IMR-90 (cell line): ENCODE measurements around the gene CENPX.

Experiments used
- CTCF ChIP-seq: conservative IDR thresholded peaks from 2 replicates; pipeline ENCODE4 v1.5.1; 2012; ENCODE audit warnings: mild to moderate bottlenecking, low read depth, low read length, improper control_type of control experiment
- MAZ ChIP-seq: IDR thresholded peaks from 2 replicates; pipeline ENCODE4 v1.6.1; 2012; ENCODE audit warnings: low read depth, mild to moderate bottlenecking, low read length, improper control_type of control experiment, moderate library complexity, borderline replicate concordance
- NFE2L2 ChIP-seq: fragments of 150-350 bp; IDR thresholded peaks from 2 replicates; pipeline ENCODE4 v1.6.1; 2016; ENCODE audit warnings: low read depth, mild to moderate bottlenecking, low read length
- POLR2A ChIP-seq: IDR thresholded peaks from 2 replicates; pipeline ENCODE4 v1.6.1; 2012; ENCODE audit warnings: mild to moderate bottlenecking, low read depth, low read length
- RAD21 ChIP-seq: IDR thresholded peaks from 2 replicates; pipeline ENCODE4 v1.6.1; 2012; ENCODE audit warnings: low read length, improper control_type of control experiment
- RCOR1 ChIP-seq: IDR thresholded peaks from 2 replicates; pipeline ENCODE4 v1.6.1; 2012; ENCODE audit warnings: mild to moderate bottlenecking, low read length, improper control_type of control experiment; ENCODE audit not compliant: insufficient replicate concordance
- RFX5 ChIP-seq: IDR thresholded peaks from 2 replicates; pipeline ENCODE4 v1.8.0; 2012; ENCODE audit warnings: low read depth, mild to moderate bottlenecking, low read length, moderate library complexity
- SMC3 ChIP-seq: fragments of 150-350 bp; IDR thresholded peaks from 2 replicates; pipeline ENCODE4 v1.6.1; 2016; ENCODE audit warnings: low read depth, mild to moderate bottlenecking, antibody characterized with exemption, low read length, moderate library complexity

GRCh38 chr17:82070611-82071010 lies 47.9 kb upstream of the CENPX start:
- TF ChIP-seq SMC3 (no peak), POLR2A (no peak), CTCF (no peak), MAZ (no peak), RCOR1 (no peak), NFE2L2 (no peak), RFX5 (no peak), RAD21 (no peak)
